AG09319 (cell line): Measurements from ENCODE around the gene C20orf202.

Experiments used
- DNase-seq: peaks from one replicate; pipeline ENCODE4 v3.0.0-alpha.2; 2010; ENCODE audit warnings: low read depth; ENCODE audit errors: extremely low read depth
- CTCF ChIP-seq: IDR thresholded peaks from 2 replicates; pipeline ENCODE4 v1.5.1; 2011; ENCODE audit warnings: low read depth, mild to moderate bottlenecking, inconsistent platforms, low read length, moderate library complexity

Gene C20orf202

GRCh38 chr20:1184260-1184637 is 19.0 kb upstream of the C20orf202 start:
- DNase-seq: no peak

GRCh38 chr20:1184638-1185315 is 18.5 kb upstream of the C20orf202 start, which contains the start of gene TMEM74B:
Gene TMEM74B, minus strand, starts transcription at chr20:1184981. Its CDS starts 1,180 bp downstream, at chr20:1183801.
- DNase-seq: no peak

More at GRCh38 chr20:1184260-1184637, 19.0 kb upstream of the C20orf202 start:
- TF ChIP-seq CTCF: no peak

GRCh38 chr20:1185316-1185741 is 17.9 kb upstream of the C20orf202 start:
- no peak for TF ChIP-seq CTCF
- no peak for DNase-seq

More at GRCh38 chr20:1184638-1185315, 18.5 kb upstream of the C20orf202 start, which contains the start of gene TMEM74B:
- TF ChIP-seq CTCF: no peak

DNA sequence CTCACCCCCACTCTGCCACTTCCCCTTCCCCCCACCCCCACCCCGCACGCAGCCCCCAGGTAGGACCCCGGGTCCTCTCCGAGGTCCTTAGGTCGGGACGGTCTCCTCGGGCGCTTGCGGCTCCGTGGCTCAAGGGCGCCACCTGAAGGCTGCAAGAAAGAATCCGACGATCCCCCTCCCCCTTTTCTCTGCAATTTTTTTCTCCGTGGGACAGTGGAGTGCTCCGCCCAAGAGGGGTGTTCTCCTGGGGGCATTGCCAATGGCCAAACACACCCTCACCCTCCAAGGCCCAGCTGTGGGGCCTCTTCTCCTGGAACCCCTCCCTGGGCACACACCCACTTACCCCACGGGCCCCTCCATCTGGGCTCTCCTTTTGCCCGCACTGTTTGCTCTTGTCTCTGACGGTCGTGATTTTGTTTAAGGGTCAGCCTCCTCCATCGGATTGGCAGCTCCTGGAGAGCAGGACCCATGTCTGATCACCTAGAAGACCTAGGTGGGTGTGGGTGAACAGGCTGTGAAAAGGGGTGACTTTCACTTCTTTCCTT is 17.4 kb upstream of the C20orf202 start:
- peak; percentile 55 for TF ChIP-seq CTCF
- DNase-seq: no peak

GRCh38 chr20:1186367-1186991 is 16.8 kb upstream of the C20orf202 start:
- no peak for DNase-seq
- TF ChIP-seq CTCF: no peak

GRCh38 chr20:1187605-1188171 is 15.6 kb upstream of the C20orf202 start:
- DNase-seq: no peak
- TF ChIP-seq CTCF: no peak

GRCh38 chr20:1188347-1188746 is 14.9 kb upstream of the C20orf202 start:
- DNase-seq: no peak
- TF ChIP-seq CTCF: no peak
